SU-DHL-6 (cell line): ENCODE measurements around the gene LPCAT3.

Experiments used
- H2AFZ ChIP-seq: fragments of 200-600 bp; sonication (generic); 2 replicates; pipeline ENCODE4 v1.6.1; 2014; ENCODE audit warnings: low read depth, mild to moderate bottlenecking, moderate library complexity, mixed read lengths, antibody characterized with exemption, low read length; ENCODE audit not compliant: severe bottlenecking
- H3F3A ChIP-seq: fragments of 200-600 bp; shearing (Covaris generic); 2 replicates; pipeline ENCODE4 v1.6.0; 2016; ENCODE audit warnings: antibody characterized with exemption, mild to moderate bottlenecking; ENCODE audit not compliant: insufficient read depth
- H3K27ac ChIP-seq: fragments of 200-600 bp; sonication (generic); 2 replicates; pipeline ENCODE4 v1.5.1; 2016; ENCODE audit warnings: low read depth, mild to moderate bottlenecking, low read length, moderate library complexity, mixed read lengths
- H3K27me3 ChIP-seq: fragments of 200-600 bp; sonication (generic), shearing (Covaris generic); 2 replicates; pipeline ENCODE4 v1.6.0; 2014; ENCODE audit warnings: mild to moderate bottlenecking, low read length
- H3K36me3 ChIP-seq: fragments of 200-600 bp; sonication (generic); 2 replicates; pipeline ENCODE4 v1.6.1; 2014; ENCODE audit warnings: mild to moderate bottlenecking, low read length, mixed read lengths
- H3K4me2 ChIP-seq: fragments of 300-600, 200-600 bp; shearing (Covaris generic), sonication (generic); 2 replicates; pipeline ENCODE4 v1.6.0; 2014; ENCODE audit warnings: low read length, low read depth, mild to moderate bottlenecking; ENCODE audit not compliant: poor library complexity, severe bottlenecking
- H3K4me3 ChIP-seq: fragments of 200-600 bp; sonication (generic); 2 replicates; pipeline ENCODE4 v1.5.1; 2014; ENCODE audit warnings: antibody characterized with exemption, low read length, mild to moderate bottlenecking, mixed read lengths; ENCODE audit not compliant: insufficient read depth, poor library complexity, severe bottlenecking
- H3K79me2 ChIP-seq: fragments of 200-600 bp; sonication (generic); 2 replicates; pipeline ENCODE4 v1.6.1; 2014; ENCODE audit warnings: mild to moderate bottlenecking, low read length, moderate library complexity; ENCODE audit not compliant: insufficient read depth
- H3K9ac ChIP-seq: fragments of 200-600 bp; sonication (generic); 2 replicates; pipeline ENCODE4 v1.7.0; 2014; ENCODE audit warnings: mild to moderate bottlenecking, low read length
- H3K9me2 ChIP-seq: fragments of 200-600 bp; sonication (generic); replicated peaks from 2 replicates; pipeline ENCODE4 v1.6.1; 2014; ENCODE audit warnings: low read length; ENCODE audit not compliant: insufficient read depth
- H3K9me3 ChIP-seq: fragments of 200-600 bp; sonication (generic); 2 replicates; pipeline ENCODE4 v1.6.1; 2014; ENCODE audit warnings: low read length, mixed read lengths; ENCODE audit not compliant: insufficient read depth
- H4K20me1 ChIP-seq: fragments of 200-600 bp; sonication (generic); 2 replicates; pipeline ENCODE4 v1.6.1; 2014; ENCODE audit warnings: low read depth, mild to moderate bottlenecking, antibody characterized with exemption, low read length, moderate library complexity, mixed read lengths
- CTCF ChIP-seq: fragments of 200-600 bp; sonication (generic); IDR thresholded peaks from one replicate; pipeline ENCODE4 v1.5.1; 2017; ENCODE audit warnings: antibody characterized with exemption, mild to moderate bottlenecking, low read length, moderate library complexity; ENCODE audit not compliant: insufficient read depth, poor library complexity, severe bottlenecking
- EZH2phosphoT487 ChIP-seq: fragments of 200-600 bp; sonication (generic), shearing (Covaris generic); conservative IDR thresholded peaks from 2 replicates; pipeline ENCODE4 v1.6.1; 2018; ENCODE audit warnings: mild to moderate bottlenecking, antibody characterized with exemption, low read length, moderate library complexity, mixed read lengths

LPCAT3 gene

GRCh38 chr12:6965714-6966113, 52.6 kb downstream of the LPCAT3 start:
- no peaks in the 10 kb centered on the region for H3K9me2 ChIP-seq
- H2AFZ ChIP-seq: no peak overlapping the region
- peaks cover 21% of the 10 kb centered on the region for H3K79me2 ChIP-seq
- H3K9me3 ChIP-seq: no peaks in the 10 kb centered on the region
- H3K9ac ChIP-seq: no peak overlapping the region
- H3K36me3 ChIP-seq: peaks cover 8% of the 10 kb centered on the region; the same call in 1 of the 2 replicates
- H3K4me2 ChIP-seq: no peak overlapping the region
- H4K20me1 ChIP-seq: peaks cover 3% of the 10 kb centered on the region; the same call in 1 of the 2 replicates
- TF ChIP-seq CTCF: no peak
- peaks cover 32% of the 10 kb centered on the region for H3F3A ChIP-seq
- 0 out of 2 replicates have a peak overlapping the region, but pooled peaks have one; percentile 11 for H3K27ac ChIP-seq
- H3K4me3 ChIP-seq: no peak overlapping the region
- no peaks in the 10 kb centered on the region for H3K27me3 ChIP-seq

- H3K36me3 ChIP-seq: peaks cover 8% of the 10 kb centered on the region; the same call in 1 of the 2 replicates
- no peak overlapping the region for H3K9ac ChIP-seq
- no peak overlapping the region for H3K4me2 ChIP-seq
These were observed 53.1 kb downstream of the LPCAT3 start for GRCh38 chr12:6965026-6965661.

GRCh38 chr12:6964605-6965025, 53.7 kb downstream of the LPCAT3 start:
- H3K4me2 ChIP-seq: no peak overlapping the region
- H2AFZ ChIP-seq: no peak overlapping the region
- H3F3A ChIP-seq: peaks cover 32% of the 10 kb centered on the region
- no peaks in the 10 kb centered on the region for H3K27me3 ChIP-seq
- TF ChIP-seq EZH2phosphoT487: no peak
- peaks cover 3% of the 10 kb centered on the region; the same call in 1 of the 2 replicates for H4K20me1 ChIP-seq
- no peaks in the 10 kb centered on the region for H3K9me3 ChIP-seq
- peaks cover 8% of the 10 kb centered on the region; the same call in 1 of the 2 replicates for H3K36me3 ChIP-seq
- H3K9ac ChIP-seq: no peak overlapping the region
- peak overlapping the region; percentile 25; the same call in 1 of the 2 replicates for H3K27ac ChIP-seq
- no peaks in the 10 kb centered on the region for H3K9me2 ChIP-seq
- peaks cover 14% of the 10 kb centered on the region for H3K79me2 ChIP-seq
- H3K4me3 ChIP-seq: no peak overlapping the region

More at GRCh38 chr12:6965026-6965661, 53.1 kb downstream of the LPCAT3 start:
- Histone ChIP-seq H3K27ac (peak overlapping the region; percentile 25; the same call in 1 of the 2 replicates), H3K9me2 (no peaks in the 10 kb centered on the region), H2AFZ (no peak overlapping the region), H3K27me3 (no peaks in the 10 kb centered on the region), H3K4me3 (no peak overlapping the region), H4K20me1 (peaks cover 3% of the 10 kb centered on the region; the same call in 1 of the 2 replicates), H3K79me2 (peaks cover 18% of the 10 kb centered on the region), H3K9me3 (no peaks in the 10 kb centered on the region), H3F3A (peaks cover 32% of the 10 kb centered on the region)
- TF ChIP-seq EZH2phosphoT487 (no peak), CTCF (peak; percentile 95)

GRCh38 chr12:6963791-6964413, 54.4 kb downstream of the LPCAT3 start:
- H3K36me3 ChIP-seq: peaks cover 6% of the 10 kb centered on the region; the same call in 1 of the 2 replicates
- H3F3A ChIP-seq: peaks cover 27% of the 10 kb centered on the region
- H3K27ac ChIP-seq: no peak overlapping the region

More at GRCh38 chr12:6963791-6964413, 54.4 kb downstream of the LPCAT3 start:
- TF ChIP-seq EZH2phosphoT487 (no peak), CTCF (no peak)
- no peaks in the 10 kb centered on the region for H3K27me3 ChIP-seq
- H4K20me1 ChIP-seq: peaks cover 3% of the 10 kb centered on the region; the same call in 1 of the 2 replicates
- no peaks in the 10 kb centered on the region for H3K9me2 ChIP-seq
- H3K4me2 ChIP-seq: no peak overlapping the region
- no peaks in the 10 kb centered on the region for H3K9me3 ChIP-seq
- H3K79me2 ChIP-seq: peaks cover 6% of the 10 kb centered on the region
- H3K4me3 ChIP-seq: no peak overlapping the region
- no peak overlapping the region for H2AFZ ChIP-seq
- H3K9ac ChIP-seq: no peak overlapping the region
